GM10266 (cell line): ENCODE measurements around the gene SEC23B.
"Not testable (repeated sequence)": the region's sequence is repeated elsewhere in the genome, so short reads cannot be mapped to it uniquely, and the experiment has no call there.

Experiments used
- DNase-seq: peaks from one replicate; pipeline ENCODE4 v3.0.0; 2012; ENCODE audit errors: extremely low spot score
- CTCF ChIP-seq: IDR thresholded peaks from 2 replicates; pipeline ENCODE4 v1.5.1; 2012; ENCODE audit warnings: mild to moderate bottlenecking, low read depth; ENCODE audit not compliant: control insufficient read depth, insufficient read depth; ENCODE audit errors: missing control alignments

Gene SEC23B

GRCh38 chr20:18506744-18507143 lies 996 bp upstream of the SEC23B start:
- no peak for TF ChIP-seq CTCF
- no peak for DNase-seq

GRCh38 chr20:18511571-18511970 lies 3.8 kb downstream of the SEC23B start:
- DNase-seq = no peak
- TF ChIP-seq CTCF = no peak

GRCh38 chr20:18513208-18513607 lies 5.5 kb downstream of the SEC23B start:
- no peak for DNase-seq
- TF ChIP-seq CTCF = no peak

- TF ChIP-seq CTCF = no peak
- DNase-seq = no peak
These were observed 6.4 kb downstream of the SEC23B start for GRCh38 chr20:18514127-18514526.

GRCh38 chr20:18515973-18516372 lies 8.2 kb downstream of the SEC23B start:
- no peak for DNase-seq
- TF ChIP-seq CTCF = no peak

- not testable (repeated sequence) for DNase-seq
These were observed 14.3 kb downstream of the SEC23B start for GRCh38 chr20:18522066-18522465.

- no peak for TF ChIP-seq CTCF
- no peak for DNase-seq
These were observed 15.3 kb downstream of the SEC23B start for GRCh38 chr20:18523066-18523465.

GRCh38 chr20:18524646-18525045 lies 16.9 kb downstream of the SEC23B start:
- no peak for TF ChIP-seq CTCF

GRCh38 chr20:18526761-18527160 lies 19.0 kb downstream of the SEC23B start:
- not testable (repeated sequence) for DNase-seq

More at GRCh38 chr20:18524646-18525045, 16.9 kb downstream of the SEC23B start:
- no peak for DNase-seq
